DOHH2 (cell line): ENCODE measurements around the gene SAMD4A.

Experiments used
- EZH2phosphoT487 ChIP-seq: fragments of 200-600 bp; sonication (generic); IDR thresholded peaks from 2 replicates; pipeline ENCODE4 v1.6.1; 2017; ENCODE audit warnings: borderline replicate concordance, mild to moderate bottlenecking, antibody characterized with exemption, low read length, moderate library complexity, mixed read lengths
- TF ChIP-seq, protein P1 (sequence below): fragments of 200-600 bp; sonication (generic); IDR thresholded peaks from one replicate; pipeline ENCODE4 v1.5.1; 2014; ENCODE audit warnings: antibody characterized with exemption, mild to moderate bottlenecking, low read depth, low read length; ENCODE audit not compliant: poor library complexity, severe bottlenecking

DNA sequence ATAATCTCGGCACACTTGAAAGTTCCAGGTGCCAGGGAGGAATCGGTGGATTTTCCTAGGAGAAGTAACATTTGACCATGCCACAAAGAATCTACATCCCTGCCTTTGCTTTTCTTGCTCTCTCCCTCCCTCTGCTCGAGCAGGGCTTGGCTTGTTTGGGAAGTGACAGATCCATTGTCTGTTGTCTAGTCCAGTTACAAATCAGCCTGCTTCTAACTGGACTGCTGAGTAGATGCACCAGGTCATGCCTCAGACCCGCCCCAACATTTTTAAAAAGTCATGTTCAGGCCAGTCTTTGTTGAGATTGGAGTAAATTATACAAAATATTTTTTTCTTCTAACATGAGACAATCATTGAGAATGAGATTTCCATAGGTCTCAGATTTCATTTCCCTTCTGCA lies 182.3 kb downstream of the SAMD4A start:
- TF ChIP-seq EZH2phosphoT487 = no peak
- TF ChIP-seq, protein P1, sequence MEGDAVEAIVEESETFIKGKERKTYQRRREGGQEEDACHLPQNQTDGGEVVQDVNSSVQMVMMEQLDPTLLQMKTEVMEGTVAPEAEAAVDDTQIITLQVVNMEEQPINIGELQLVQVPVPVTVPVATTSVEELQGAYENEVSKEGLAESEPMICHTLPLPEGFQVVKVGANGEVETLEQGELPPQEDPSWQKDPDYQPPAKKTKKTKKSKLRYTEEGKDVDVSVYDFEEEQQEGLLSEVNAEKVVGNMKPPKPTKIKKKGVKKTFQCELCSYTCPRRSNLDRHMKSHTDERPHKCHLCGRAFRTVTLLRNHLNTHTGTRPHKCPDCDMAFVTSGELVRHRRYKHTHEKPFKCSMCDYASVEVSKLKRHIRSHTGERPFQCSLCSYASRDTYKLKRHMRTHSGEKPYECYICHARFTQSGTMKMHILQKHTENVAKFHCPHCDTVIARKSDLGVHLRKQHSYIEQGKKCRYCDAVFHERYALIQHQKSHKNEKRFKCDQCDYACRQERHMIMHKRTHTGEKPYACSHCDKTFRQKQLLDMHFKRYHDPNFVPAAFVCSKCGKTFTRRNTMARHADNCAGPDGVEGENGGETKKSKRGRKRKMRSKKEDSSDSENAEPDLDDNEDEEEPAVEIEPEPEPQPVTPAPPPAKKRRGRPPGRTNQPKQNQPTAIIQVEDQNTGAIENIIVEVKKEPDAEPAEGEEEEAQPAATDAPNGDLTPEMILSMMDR = no peak
